ENCODE results near the gene BLMH. TPM values are rescaled to one million over a fixed set of nuclear protein-coding genes. Genes with fewer than 3 reads are reported as not detected.

BLMH gene
- total RNA-seq, 1 donor from 2014 or later = 14.9 TPM

- intact Hi-C loops (cut with micrococcal nuclease) = no loop called here
- no peak overlapping the region for H3K4me3 ChIP-seq
- no peaks in the 10 kb centered on the region for H3K9me3 ChIP-seq (replicated peaks)
- no peak for DNase-seq
- H3K36me3 ChIP-seq = peaks cover 70% of the 10 kb centered on the region
- no peaks in the 10 kb centered on the region for H3K27me3 ChIP-seq (ENCODE audit: low read depth)
- peaks cover 28% of the 10 kb centered on the region for H3K4me1 ChIP-seq
- no peak overlapping the region for H3K27ac ChIP-seq (replicated peaks)
- no peak for TF ChIP-seq CTCF (IDR thresholded peaks at IDR 0.05; ENCODE audit: borderline replicate concordance)
Observed at GRCh38 chr17:30267625-30268024, 24.1 kb downstream of the BLMH start.

GRCh38 chr17:30263552-30264333, 28.0 kb downstream of the BLMH start:
- Histone ChIP-seq H3K36me3 (peaks cover 55% of the 10 kb centered on the region), H3K9me3 (replicated peaks) (no peaks in the 10 kb centered on the region)

GRCh38 chr17:30256756-30257506, 34.8 kb downstream of the BLMH start:
- intact Hi-C loops (cut with micrococcal nuclease) = no loop called here
- no peak overlapping the region for H3K27ac ChIP-seq (replicated peaks)
- peaks cover 22% of the 10 kb centered on the region for H3K4me1 ChIP-seq
- TF ChIP-seq CTCF (IDR thresholded peaks at IDR 0.05; ENCODE audit: borderline replicate concordance) = no peak
- no peak for DNase-seq
- no peaks in the 10 kb centered on the region for H3K27me3 ChIP-seq (ENCODE audit: low read depth)
- H3K4me3 ChIP-seq = no peak overlapping the region
- H3K36me3 ChIP-seq = peaks cover 42% of the 10 kb centered on the region
- H3K9me3 ChIP-seq (replicated peaks) = no peaks in the 10 kb centered on the region

More at GRCh38 chr17:30263552-30264333, 28.0 kb downstream of the BLMH start:
- Histone ChIP-seq H3K27ac (replicated peaks) (peak overlapping the region; percentile 73), H3K4me1 (peaks cover 38% of the 10 kb centered on the region), H3K27me3 (ENCODE audit: low read depth) (no peaks in the 10 kb centered on the region), H3K4me3 (no peak overlapping the region)
- intact Hi-C loops (cut with micrococcal nuclease) = no loop called here
- TF ChIP-seq CTCF (IDR thresholded peaks at IDR 0.05; ENCODE audit: borderline replicate concordance) = no peak
- no peak for DNase-seq

GRCh38 chr17:30254150-30254549, 37.6 kb downstream of the BLMH start:
- DNase-seq = no peak
- Histone ChIP-seq H3K27me3 (ENCODE audit: low read depth) (no peaks in the 10 kb centered on the region), H3K27ac (replicated peaks) (no peak overlapping the region), H3K36me3 (peaks cover 46% of the 10 kb centered on the region), H3K4me3 (no peak overlapping the region), H3K4me1 (peaks cover 17% of the 10 kb centered on the region), H3K9me3 (replicated peaks) (no peaks in the 10 kb centered on the region)
- TF ChIP-seq CTCF (IDR thresholded peaks at IDR 0.05; ENCODE audit: borderline replicate concordance) = no peak
- intact Hi-C loops (cut with micrococcal nuclease) = no loop called here

- intact Hi-C loops (cut with micrococcal nuclease) = no loop called here
- Histone ChIP-seq H3K27ac (replicated peaks) (no peak overlapping the region), H3K36me3 (peaks cover 54% of the 10 kb centered on the region), H3K4me3 (no peak overlapping the region), H3K27me3 (ENCODE audit: low read depth) (no peaks in the 10 kb centered on the region), H3K9me3 (replicated peaks) (no peaks in the 10 kb centered on the region), H3K4me1 (peaks cover 17% of the 10 kb centered on the region)
- no peak for DNase-seq
- no peak for TF ChIP-seq CTCF (IDR thresholded peaks at IDR 0.05; ENCODE audit: borderline replicate concordance)
Observed at GRCh38 chr17:30253312-30253711, 38.4 kb downstream of the BLMH start.

Measured in left ventricle myocardium inferior (tissue), 1 donor.